DOHH2 (cell line): ENCODE data around the gene URGCP.

Experiments
- EZH2phosphoT487 ChIP-seq: fragments of 200-600 bp; sonication (generic); IDR thresholded peaks from 2 replicates; pipeline ENCODE4 v1.6.1; 2017; ENCODE audit warnings: borderline replicate concordance, mild to moderate bottlenecking, antibody characterized with exemption, low read length, moderate library complexity, mixed read lengths
- TF ChIP-seq, protein P1 (sequence below): fragments of 200-600 bp; sonication (generic); IDR thresholded peaks from one replicate; pipeline ENCODE4 v1.5.1; 2014; ENCODE audit warnings: antibody characterized with exemption, mild to moderate bottlenecking, low read depth, low read length; ENCODE audit not compliant: poor library complexity, severe bottlenecking

GRCh38 chr7:43931346-43931745 is 24.9 kb upstream of the URGCP start:
- TF ChIP-seq, protein P1, sequence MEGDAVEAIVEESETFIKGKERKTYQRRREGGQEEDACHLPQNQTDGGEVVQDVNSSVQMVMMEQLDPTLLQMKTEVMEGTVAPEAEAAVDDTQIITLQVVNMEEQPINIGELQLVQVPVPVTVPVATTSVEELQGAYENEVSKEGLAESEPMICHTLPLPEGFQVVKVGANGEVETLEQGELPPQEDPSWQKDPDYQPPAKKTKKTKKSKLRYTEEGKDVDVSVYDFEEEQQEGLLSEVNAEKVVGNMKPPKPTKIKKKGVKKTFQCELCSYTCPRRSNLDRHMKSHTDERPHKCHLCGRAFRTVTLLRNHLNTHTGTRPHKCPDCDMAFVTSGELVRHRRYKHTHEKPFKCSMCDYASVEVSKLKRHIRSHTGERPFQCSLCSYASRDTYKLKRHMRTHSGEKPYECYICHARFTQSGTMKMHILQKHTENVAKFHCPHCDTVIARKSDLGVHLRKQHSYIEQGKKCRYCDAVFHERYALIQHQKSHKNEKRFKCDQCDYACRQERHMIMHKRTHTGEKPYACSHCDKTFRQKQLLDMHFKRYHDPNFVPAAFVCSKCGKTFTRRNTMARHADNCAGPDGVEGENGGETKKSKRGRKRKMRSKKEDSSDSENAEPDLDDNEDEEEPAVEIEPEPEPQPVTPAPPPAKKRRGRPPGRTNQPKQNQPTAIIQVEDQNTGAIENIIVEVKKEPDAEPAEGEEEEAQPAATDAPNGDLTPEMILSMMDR: no peak
- TF ChIP-seq EZH2phosphoT487: no peak
